HFFc6 (cell line): ENCODE results near the gene CEP135. TPM values are rescaled to one million over a fixed set of nuclear protein-coding genes. Genes with fewer than 3 reads are reported as not detected.

Source experiments
- DNase-seq: peaks from one replicate; pipeline ENCODE4 v3.0.0-alpha.2; 2018
- H3K27ac Mint-ChIP-seq: 2 replicates; pipeline ENCODE4 v1.8.0; 2020; ENCODE audit warnings: mild to moderate bottlenecking, mixed read lengths
- H3K27me3 Mint-ChIP-seq: 2 replicates; pipeline ENCODE4 v1.8.0; 2021; ENCODE audit warnings: mild to moderate bottlenecking, moderate library complexity, mixed read lengths; ENCODE audit not compliant: insufficient read depth
- H3K36me3 Mint-ChIP-seq: 2 replicates; pipeline ENCODE4 v1.8.0; 2021; ENCODE audit warnings: low read depth, mixed read lengths
- H3K4me1 Mint-ChIP-seq: 2 replicates; pipeline ENCODE4 v1.8.0; 2020; ENCODE audit warnings: low read depth, mixed read lengths
- H3K4me3 Mint-ChIP-seq: 2 replicates; pipeline ENCODE4 v1.8.0; 2020; ENCODE audit warnings: mild to moderate bottlenecking, moderate library complexity, mixed read lengths
- H3K9me3 Mint-ChIP-seq: 2 replicates; pipeline ENCODE4 v1.8.0; 2020; ENCODE audit warnings: mild to moderate bottlenecking, mixed read lengths
- total RNA-seq, 6 experiments: library from RNA; stranded (reverse); fragmentation: NEBNext Ultra II Directional; extraction: Animal tissue kit (Norgen Biotek cat#: 25700); gene quantifications; 2 replicates in 1 of 6; 3 replicates in 5 of 6; pipeline ENCODE4 v1.2.3, GENCODE V29; 2021
- TF ChIP-seq, protein P1 (sequence below): fragments of 200-600 bp; sonication (generic); IDR thresholded peaks from 2 replicates; pipeline ENCODE4 v1.5.0; 2021; ENCODE audit warnings: antibody characterized with exemption, mild to moderate bottlenecking

CEP135 gene
- total RNA-seq, 6 experiments from 2014 or later: 4.3 to 7.0 (median 6.3) TPM

GRCh38 chr4:55973650-55974049 is 24.9 kb downstream of the CEP135 start:
- Mint-ChIP-seq H3K4me1 (no peaks in the 10 kb centered on the region), H3K4me3 (no peak overlapping the region), H3K9me3 (no peaks in the 10 kb centered on the region), H3K27ac (no peak overlapping the region), H3K36me3 (peaks cover 9% of the 10 kb centered on the region), H3K27me3 (no peaks in the 10 kb centered on the region; the same call in 1 of the 2 replicates)
- TF ChIP-seq, protein P1, sequence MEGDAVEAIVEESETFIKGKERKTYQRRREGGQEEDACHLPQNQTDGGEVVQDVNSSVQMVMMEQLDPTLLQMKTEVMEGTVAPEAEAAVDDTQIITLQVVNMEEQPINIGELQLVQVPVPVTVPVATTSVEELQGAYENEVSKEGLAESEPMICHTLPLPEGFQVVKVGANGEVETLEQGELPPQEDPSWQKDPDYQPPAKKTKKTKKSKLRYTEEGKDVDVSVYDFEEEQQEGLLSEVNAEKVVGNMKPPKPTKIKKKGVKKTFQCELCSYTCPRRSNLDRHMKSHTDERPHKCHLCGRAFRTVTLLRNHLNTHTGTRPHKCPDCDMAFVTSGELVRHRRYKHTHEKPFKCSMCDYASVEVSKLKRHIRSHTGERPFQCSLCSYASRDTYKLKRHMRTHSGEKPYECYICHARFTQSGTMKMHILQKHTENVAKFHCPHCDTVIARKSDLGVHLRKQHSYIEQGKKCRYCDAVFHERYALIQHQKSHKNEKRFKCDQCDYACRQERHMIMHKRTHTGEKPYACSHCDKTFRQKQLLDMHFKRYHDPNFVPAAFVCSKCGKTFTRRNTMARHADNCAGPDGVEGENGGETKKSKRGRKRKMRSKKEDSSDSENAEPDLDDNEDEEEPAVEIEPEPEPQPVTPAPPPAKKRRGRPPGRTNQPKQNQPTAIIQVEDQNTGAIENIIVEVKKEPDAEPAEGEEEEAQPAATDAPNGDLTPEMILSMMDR: no peak
- DNase-seq: no peak

- no peaks in the 10 kb centered on the region for H3K4me1 Mint-ChIP-seq
- no peak overlapping the region for H3K4me3 Mint-ChIP-seq
- no peak overlapping the region; the same call in 1 of the 2 replicates for H3K27ac Mint-ChIP-seq
- peaks cover 9% of the 10 kb centered on the region; the same call in 1 of the 2 replicates for H3K36me3 Mint-ChIP-seq
- no peaks in the 10 kb centered on the region for H3K27me3 Mint-ChIP-seq
- TF ChIP-seq, protein P1: no peak
- DNase-seq: no peak
- no peaks in the 10 kb centered on the region for H3K9me3 Mint-ChIP-seq
Observed at GRCh38 chr4:55977811-55978210, 29.1 kb downstream of the CEP135 start.

DNA sequence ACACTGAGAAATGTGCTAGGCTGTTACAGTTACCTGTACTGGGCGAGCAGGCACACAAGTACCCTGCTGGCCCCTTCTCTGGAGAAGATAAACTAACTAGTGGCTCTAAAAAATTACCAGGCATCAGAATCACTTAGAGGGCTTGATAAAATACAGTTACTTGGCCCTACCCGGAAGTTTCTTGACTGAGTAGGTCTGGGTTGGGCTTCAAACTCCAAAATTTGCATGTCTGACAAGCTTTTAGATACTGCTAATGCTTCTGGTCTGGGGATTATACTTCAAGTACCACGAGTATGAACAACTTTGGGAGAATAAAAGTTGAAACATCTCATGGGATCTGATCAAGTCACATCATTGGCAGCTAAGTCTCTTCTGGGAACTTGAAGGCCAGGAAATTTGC is 30.8 kb downstream of the CEP135 start:
- DNase-seq: no peak
- Mint-ChIP-seq H3K36me3 (peaks cover 6% of the 10 kb centered on the region; the same call in 1 of the 2 replicates), H3K27me3 (no peaks in the 10 kb centered on the region), H3K27ac (no peak overlapping the region), H3K4me1 (no peaks in the 10 kb centered on the region), H3K9me3 (no peaks in the 10 kb centered on the region), H3K4me3 (no peak overlapping the region)
- TF ChIP-seq, protein P1: no peak

DNA sequence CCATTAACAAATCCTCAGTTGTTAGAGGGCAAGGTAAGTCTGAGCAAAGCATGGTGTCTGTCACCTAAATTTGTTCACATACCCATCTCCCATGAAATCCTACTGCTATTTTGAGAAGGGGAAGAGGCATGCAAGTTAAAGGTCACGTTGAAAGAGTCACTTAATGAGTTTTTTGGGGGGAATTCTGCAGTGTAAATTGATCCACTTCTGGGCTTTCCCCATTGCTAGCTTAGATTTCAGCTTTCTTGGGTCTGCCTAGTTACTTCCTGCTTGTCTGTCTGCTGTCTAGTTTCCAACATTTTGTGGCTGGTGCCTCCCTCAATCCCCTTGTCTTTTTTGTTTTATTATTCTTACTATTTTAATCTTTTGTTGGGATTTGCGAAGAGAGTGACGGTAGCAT is 32.0 kb downstream of the CEP135 start:
- no peak overlapping the region for H3K4me3 Mint-ChIP-seq
- H3K9me3 Mint-ChIP-seq: no peaks in the 10 kb centered on the region
- no peak overlapping the region for H3K27ac Mint-ChIP-seq
- H3K4me1 Mint-ChIP-seq: no peaks in the 10 kb centered on the region
- no peaks in the 10 kb centered on the region for H3K27me3 Mint-ChIP-seq
- peaks cover 4% of the 10 kb centered on the region; the same call in 1 of the 2 replicates for H3K36me3 Mint-ChIP-seq
- no peak for DNase-seq
- TF ChIP-seq, protein P1: no peak

DNA sequence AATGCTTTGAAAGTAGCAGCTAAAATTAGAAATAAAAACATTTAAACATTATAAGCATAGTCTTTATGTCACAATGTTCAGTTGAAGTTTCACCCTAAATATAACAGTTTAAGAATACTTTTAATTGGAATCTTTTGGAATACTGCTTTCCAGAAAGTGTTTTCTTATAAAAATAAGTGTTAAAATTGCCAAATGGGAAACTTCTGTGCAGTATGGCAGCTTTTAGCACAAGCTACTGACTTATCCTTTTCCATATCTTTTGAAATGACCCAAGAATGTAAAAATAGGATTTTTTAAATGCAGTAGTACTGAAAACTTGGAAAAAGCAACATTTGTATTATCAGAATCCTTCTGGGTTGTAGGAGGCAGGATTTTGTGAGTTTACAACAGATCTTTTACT is 34.2 kb downstream of the CEP135 start:
- Mint-ChIP-seq H3K27me3 (no peaks in the 10 kb centered on the region; the same call in 1 of the 2 replicates), H3K36me3 (peaks cover 9% of the 10 kb centered on the region), H3K4me3 (no peak overlapping the region), H3K9me3 (no peaks in the 10 kb centered on the region), H3K4me1 (peaks cover 7% of the 10 kb centered on the region), H3K27ac (no peak overlapping the region)
- TF ChIP-seq, protein P1: no peak
- DNase-seq: no peak

GRCh38 chr4:55989766-55990165 is 41.0 kb downstream of the CEP135 start:
- Mint-ChIP-seq H3K27me3 (no peaks in the 10 kb centered on the region; the same call in none of the 2 replicates), H3K36me3 (peaks cover 22% of the 10 kb centered on the region), H3K4me1 (peaks cover 12% of the 10 kb centered on the region), H3K9me3 (no peaks in the 10 kb centered on the region), H3K4me3 (no peak overlapping the region), H3K27ac (no peak overlapping the region)
- TF ChIP-seq, protein P1: no peak
- no peak for DNase-seq
